A549 (cell line): ENCODE results near the gene MARS1. TPM values are rescaled to one million over a fixed set of nuclear protein-coding genes. Genes with fewer than 3 reads are reported as not detected.

Experiments used
- ATAC-seq, 2 experiments: fragments of 200-7000 bp in 1 of 2; fragments of >200 bp in 1 of 2; cut with Nextera tagmentation in 1 of 2; cut with Tn5 transposase in 1 of 2; 3 replicates each; pipeline versions ENCODE4 v1.8.0 to v1.9.1; 2018 to 2020; ENCODE audit warnings: mild to moderate bottlenecking in 1 of 2, moderate library complexity in 1 of 2
- CTCF ChIA-PET: fragments of 300-600 bp; sonication (Branson Sonifier 250); formaldehyde crosslinking; extraction: SDS; loops from one replicate; lab custom pipeline; 2021; ENCODE audit warnings: antibody characterized with exemption, inconsistent platforms; lab: Yijun Ruan, JAX
- POLR2A ChIA-PET: fragments of 350-600 bp; formaldehyde crosslinking; extraction: SDS; loops from one replicate; lab custom pipeline; 2021; ENCODE audit warnings: antibody characterized with exemption, inconsistent platforms; lab: Yijun Ruan, JAX
- DNase-seq, 2 experiments: peaks; one replicate each; pipeline versions ENCODE4 v3.0.0 to v3.0.0-alpha.2; 2011 to 2016; ENCODE audit warnings: low read depth in 1 of 2, low spot score in 1 of 2
- FAIRE-seq: peaks from 2 replicates; lab custom pipeline; 2011; peaks lifted over from hg19 to GRCh38; lab: Jason Lieb, UNC
- H3K27ac ChIP-seq, 2 experiments: fragments of >200 bp; sonication (Bioruptor Twin); formaldehyde crosslinking; 3 replicates each; pipeline ENCODE4 v1.5.1; 2016 to 2017
- H3K4me1 ChIP-seq: fragments of >200 bp; sonication (Bioruptor Twin); formaldehyde crosslinking; 3 replicates; pipeline ENCODE4 v1.6.1; 2016
- H3K4me2 ChIP-seq: fragments of >200 bp; sonication (Bioruptor Twin); formaldehyde crosslinking; 3 replicates; pipeline ENCODE4 v1.6.1; 2016
- H3K4me3 ChIP-seq: fragments of >200 bp; sonication (Bioruptor Twin); formaldehyde crosslinking; 3 replicates; pipeline ENCODE4 v1.5.1; 2016
- H3K9me3 ChIP-seq: fragments of >200 bp; sonication (Bioruptor Twin); formaldehyde crosslinking; 3 replicates; pipeline ENCODE4 v1.6.1; 2016
- BHLHE40 ChIP-seq: IDR thresholded peaks from 2 replicates; pipeline ENCODE4 v1.6.1; 2012; ENCODE audit warnings: low read depth, low read length, inconsistent platforms
- CBX8 ChIP-seq: fragments of 200-600 bp; sonication (generic); IDR thresholded peaks from 2 replicates; pipeline ENCODE4 v1.6.1; 2016
- E2F6 ChIP-seq: IDR thresholded peaks from 2 replicates; pipeline ENCODE4 v1.6.1; 2012; ENCODE audit warnings: low read depth, borderline replicate concordance
- EHMT2 ChIP-seq: fragments of 200-600 bp; sonication (generic); IDR thresholded peaks from 2 replicates; pipeline ENCODE4 v1.6.1; 2016; ENCODE audit warnings: antibody characterized with exemption, low read depth, mild to moderate bottlenecking, moderate library complexity
- ELK1 ChIP-seq: fragments of 150-350 bp; IDR thresholded peaks from 2 replicates; pipeline ENCODE4 v1.6.1; 2014; ENCODE audit warnings: low read depth, mild to moderate bottlenecking, low read length
- EP300 ChIP-seq, 2 experiments: fragments of >200 bp; sonication (Bioruptor Twin); formaldehyde crosslinking; IDR thresholded peaks; 2 replicates in 1 of 2; 3 replicates in 1 of 2; pipeline ENCODE4 v1.6.1; 2016 to 2017
- FOSL2 ChIP-seq, 2 experiments: fragments of 450-650 bp in 1 of 2; fragments of >200 bp in 1 of 2; sonication (Bioruptor Twin) in 1 of 2; formaldehyde crosslinking; IDR thresholded peaks; 2 replicates each; pipeline versions ENCODE4 v1.5.0 to v1.6.1; 2016 to 2020; ENCODE audit warnings: mild to moderate bottlenecking in 1 of 2, moderate library complexity in 1 of 2
- GATA3 ChIP-seq: IDR thresholded peaks from 2 replicates; pipeline ENCODE4 v1.6.1; 2012; ENCODE audit warnings: borderline replicate concordance
- HDAC2 ChIP-seq: fragments of 200-600 bp; sonication (generic); IDR thresholded peaks from 2 replicates; pipeline ENCODE4 v1.6.1; 2016
- HEYL ChIP-seq: fragments of 250-450 bp; sonication (Bioruptor Pico); IDR thresholded peaks from 2 replicates; pipeline ENCODE4 v1.8.0; 2021; ENCODE audit warnings: mild to moderate bottlenecking, moderate library complexity
- HOXA7 ChIP-seq: fragments of 250-450 bp; sonication (Bioruptor Pico); IDR thresholded peaks from 2 replicates; pipeline ENCODE4 v1.5.0; 2020; ENCODE audit warnings: mild to moderate bottlenecking, moderate library complexity
- JUN ChIP-seq, 2 experiments: fragments of >200 bp; sonication (Bioruptor Twin); formaldehyde crosslinking; IDR thresholded peaks; 2 replicates in 1 of 2; 3 replicates in 1 of 2; pipeline ENCODE4 v1.6.1; 2016 to 2017
- MAX ChIP-seq: IDR thresholded peaks from 2 replicates; pipeline ENCODE4 v1.6.1; 2012
- MAZ ChIP-seq: fragments of 150-350 bp; IDR thresholded peaks from 2 replicates; pipeline ENCODE4 v1.6.1; 2014; ENCODE audit warnings: antibody characterized with exemption, low read depth, low read length, borderline replicate concordance
- NR3C1 ChIP-seq: fragments of >200 bp; sonication (Bioruptor Twin); formaldehyde crosslinking; IDR thresholded peaks from 3 replicates; pipeline ENCODE4 v1.6.1; 2017
- PBX3 ChIP-seq: IDR thresholded peaks from 2 replicates; pipeline ENCODE4 v1.6.1; 2012
- POLR2A ChIP-seq: IDR thresholded peaks from 2 replicates; pipeline ENCODE4 v1.6.1; 2012; ENCODE audit warnings: mild to moderate bottlenecking, low read length
- POLR2AphosphoS2 ChIP-seq: conservative IDR thresholded peaks from 2 replicates; pipeline ENCODE4 v1.6.1; 2012; ENCODE audit warnings: low read length, improper control_type of control experiment, inconsistent platforms
- SMC3 ChIP-seq: fragments of >200 bp; sonication (Bioruptor Twin); formaldehyde crosslinking; IDR thresholded peaks from 3 replicates; pipeline ENCODE4 v1.6.1; 2018; ENCODE audit warnings: inconsistent platforms
- TFCP2L1 ChIP-seq: fragments of 250-450 bp; sonication (Bioruptor Pico); IDR thresholded peaks from 2 replicates; pipeline ENCODE4 v1.5.0; 2021; ENCODE audit warnings: mild to moderate bottlenecking
- ZNF302 ChIP-seq: fragments of 250-450 bp; sonication (Bioruptor Pico); IDR thresholded peaks from 2 replicates; pipeline ENCODE4 v1.9.0; 2021; ENCODE audit warnings: inconsistent platforms, mild to moderate bottlenecking, moderate library complexity
- WGBS: methylation state at CpG from one replicate; pipeline ENCODE4 v1.1.6; 2017; ENCODE audit errors: missing lambda C conversion rate; 5-methylcytosine and 5-hydroxymethylcytosine counted together
- polyA plus RNA-seq, 4 experiments: library from polyadenylated mRNA; depleted of rRNA in 3 of 4; stranded (reverse); fragments of >200 nt; fragmentation: RNase III in 1 of 4; extraction: RNeasy Plus Mini Kit Qiagen cat#74134 plus additional on column Dnase treatment in 1 of 4; gene quantifications; 2 replicates in 3 of 4; 3 replicates in 1 of 4; pipeline ENCODE4 v1.2.3, GENCODE V29; 2011 to 2017

MARS1 gene
- polyA plus RNA-seq, 2 of the 4 experiments (the other 2 are of a cell fraction) = 227 to 372 TPM

- Histone ChIP-seq H3K4me2 (no peak overlapping the region), H3K4me3 (no peak overlapping the region), H3K4me1 (peaks cover 3% of the 10 kb centered on the region), H3K9me3 (no peaks in the 10 kb centered on the region), H3K27ac (no peak overlapping the region)
- no peak for FAIRE-seq
- CTCF ChIA-PET = interaction anchor here (1.1 to 19.9 kb wide), 2 partner anchors 6 to 183 kb away, joined by 3 to 240 read pairs; partner anchors contain the start of gene GLI1
- DNase-seq = no peak
- POLR2A ChIA-PET = no interaction called here
- ATAC-seq = no peak
- TF ChIP-seq CBX8 (no peak), HDAC2 (no peak), SMC3 (no peak), TFCP2L1 (CRISPR knock-in tag) (no peak), EHMT2 (no peak), MAZ (no peak), E2F6 (no peak), HEYL (CRISPR knock-in tag) (no peak), POLR2AphosphoS2 (no peak), ELK1 (no peak), JUN (IDR thresholded peaks at IDR 0.05) (no peak), POLR2A (no peak), BHLHE40 (no peak)
- WGBS = 85% methylated on average over 11 of the region's 11 CpGs
Measured at GRCh38 chr12:57467915-57468314, 20.0 kb upstream of the MARS1 start.

GRCh38 chr12:57469296-57470164 is 18.3 kb upstream of the MARS1 start:
- ATAC-seq (no peak), DNase-seq (no peak), FAIRE-seq (no peak)
- Histone ChIP-seq H3K4me3 (no peak overlapping the region), H3K4me2 (no peak overlapping the region), H3K27ac (no peak overlapping the region), H3K4me1 (no peaks in the 10 kb centered on the region), H3K9me3 (no peaks in the 10 kb centered on the region)
- no peak for TF ChIP-seq FOSL2 (IDR thresholded peaks at IDR 0.05)
- TF ChIP-seq FOSL2 (CRISPR knock-in tag; IDR thresholded peaks at IDR 0.05) = no peak
- no peak for TF ChIP-seq ZNF302
- no peak for TF ChIP-seq HOXA7 (CRISPR knock-in tag)
- TF ChIP-seq NR3C1 = no peak
- no peak for TF ChIP-seq HDAC2
- no peak for TF ChIP-seq MAX
- no peak for TF ChIP-seq PBX3
- TF ChIP-seq EP300 (IDR thresholded peaks at IDR 0.05) = no peak
- POLR2A ChIA-PET = no interaction called here
- WGBS = 81% methylated on average over 10 of the region's 10 CpGs
- CTCF ChIA-PET = interaction anchor here (0.7 to 19.9 kb wide), 9 partner anchors 7 to 226 kb away, joined by 3 to 240 read pairs (median 4); partner anchors contain the start of genes B4GALNT1, GLI1, INHBE and MARS1

- DNase-seq = no peak
- no peak for ATAC-seq
- WGBS = 88% methylated on average over 13 of the region's 14 CpGs
- H3K4me2 ChIP-seq = no peak overlapping the region
- H3K4me3 ChIP-seq = no peak overlapping the region
- H3K9me3 ChIP-seq = no peaks in the 10 kb centered on the region
- FAIRE-seq = no peak
- TF ChIP-seq JUN (IDR thresholded peaks at IDR 0.05) (no peak), POLR2A (no peak), GATA3 (no peak)
- H3K4me1 ChIP-seq = no peaks in the 10 kb centered on the region
- H3K27ac ChIP-seq = no peak overlapping the region
- ChIA-PET POLR2A (no interaction called here), CTCF (interaction anchor here (0.7 to 19.9 kb wide), 8 partner anchors 8 to 227 kb away, joined by 3 to 240 read pairs (median 4); partner anchors contain the start of genes GLI1, INHBE and MARS1)
Measured at GRCh38 chr12:57470286-57470969, 17.4 kb upstream of the MARS1 start.
